SIG-M5 (cell line): Measurements from ENCODE around the gene HBA2.
"Not testable (repeated sequence)": the region's sequence is repeated elsewhere in the genome, so short reads cannot be mapped to it uniquely, and the experiment has no call there.

ENCODE experiments used
- DNase-seq: peaks from one replicate; lab custom pipeline; 2025; lab: John Stamatoyannopoulos, UW

The HBA2 gene

DNA sequence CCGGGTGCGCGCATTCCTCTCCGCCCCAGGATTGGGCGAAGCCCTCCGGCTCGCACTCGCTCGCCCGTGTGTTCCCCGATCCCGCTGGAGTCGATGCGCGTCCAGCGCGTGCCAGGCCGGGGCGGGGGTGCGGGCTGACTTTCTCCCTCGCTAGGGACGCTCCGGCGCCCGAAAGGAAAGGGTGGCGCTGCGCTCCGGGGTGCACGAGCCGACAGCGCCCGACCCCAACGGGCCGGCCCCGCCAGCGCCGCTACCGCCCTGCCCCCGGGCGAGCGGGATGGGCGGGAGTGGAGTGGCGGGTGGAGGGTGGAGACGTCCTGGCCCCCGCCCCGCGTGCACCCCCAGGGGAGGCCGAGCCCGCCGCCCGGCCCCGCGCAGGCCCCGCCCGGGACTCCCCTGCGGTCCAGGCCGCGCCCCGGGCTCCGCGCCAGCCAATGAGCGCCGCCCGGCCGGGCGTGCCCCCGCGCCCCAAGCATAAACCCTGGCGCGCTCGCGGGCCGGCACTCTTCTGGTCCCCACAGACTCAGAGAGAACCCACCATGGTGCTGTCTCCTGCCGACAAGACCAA is at the start of gene HBA2:
HBA2 (plus strand) TSS at position 503 of the 568 bp plus-strand sequence; CDS start at position 540, 37 bp downstream.
- not testable (repeated sequence) for DNase-seq

DNA sequence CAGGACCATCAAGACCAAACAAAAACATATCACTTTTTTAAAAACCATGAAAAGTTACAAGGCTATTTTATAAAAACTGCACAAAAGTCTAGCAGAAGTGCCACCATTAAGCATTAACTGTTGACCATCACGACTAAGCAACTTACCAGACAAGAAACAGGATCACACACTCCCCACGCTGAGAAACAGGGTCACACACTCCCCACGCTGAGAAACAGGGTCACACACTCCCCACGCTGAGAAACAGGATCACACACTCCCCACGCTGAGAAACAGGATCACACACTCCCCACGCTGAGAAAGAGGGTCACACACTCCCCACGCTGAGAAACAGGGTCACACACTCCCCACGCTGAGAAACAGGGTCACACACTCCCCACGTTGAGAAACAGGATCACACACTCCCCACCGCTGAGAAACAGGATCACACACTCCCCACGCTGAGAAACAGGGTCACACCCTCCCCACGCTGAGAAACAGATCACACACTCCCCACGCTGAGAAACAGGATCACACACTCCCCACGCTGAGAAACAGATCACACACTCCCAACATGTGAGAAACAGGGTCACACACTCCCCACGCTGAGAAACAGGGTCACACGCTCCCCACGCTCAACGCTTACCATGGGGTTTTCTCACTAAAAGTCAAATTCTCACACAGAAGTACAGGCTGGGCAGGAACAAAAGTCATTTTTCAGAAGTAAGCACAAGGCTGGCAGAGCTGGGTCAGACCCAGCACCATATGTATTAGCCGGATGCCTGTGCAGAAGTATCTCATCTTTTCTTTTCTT is 48.9 kb upstream of the HBA2 start:
- not testable (repeated sequence) for DNase-seq

DNA sequence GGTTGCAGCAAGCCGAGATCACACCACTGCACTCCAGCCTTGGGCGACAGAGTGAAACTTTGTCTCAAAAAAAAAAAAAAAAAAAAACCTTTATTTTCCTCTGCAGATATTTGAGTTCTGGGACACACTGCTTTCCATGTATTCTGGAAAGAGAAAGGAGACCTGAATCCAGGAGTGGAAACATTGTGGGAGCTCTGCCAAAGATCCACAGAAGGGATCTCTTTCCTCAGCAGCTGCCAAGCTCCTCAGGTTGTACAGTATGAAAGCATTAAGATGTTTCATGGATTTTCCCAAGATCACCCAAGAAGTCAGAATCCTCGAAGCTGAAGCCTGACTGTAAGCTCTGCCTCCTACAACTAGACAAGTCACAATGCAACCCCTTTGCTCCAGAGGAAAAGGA is 47.7 kb upstream of the HBA2 start:
- DNase-seq = no peak

DNA sequence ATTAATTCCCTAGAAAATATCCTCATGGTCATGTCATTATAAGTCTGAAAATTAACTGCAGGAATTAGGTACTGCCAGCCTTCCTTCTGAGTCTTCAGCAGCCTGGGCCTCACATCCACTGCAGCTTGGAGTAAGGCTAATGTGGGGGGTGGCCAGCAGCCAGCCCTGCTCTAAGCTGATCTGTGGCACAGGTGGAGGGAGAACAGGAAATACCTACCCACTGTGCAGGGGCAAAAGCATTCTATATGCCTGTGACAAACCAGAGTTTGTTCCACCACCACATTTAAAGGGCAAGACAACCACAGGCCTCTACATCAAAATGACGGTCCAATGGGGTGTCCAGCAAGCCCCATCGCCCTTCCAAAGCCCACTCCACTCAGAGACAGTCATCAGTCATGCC is 43.6 kb upstream of the HBA2 start:
- DNase-seq = no peak

DNA sequence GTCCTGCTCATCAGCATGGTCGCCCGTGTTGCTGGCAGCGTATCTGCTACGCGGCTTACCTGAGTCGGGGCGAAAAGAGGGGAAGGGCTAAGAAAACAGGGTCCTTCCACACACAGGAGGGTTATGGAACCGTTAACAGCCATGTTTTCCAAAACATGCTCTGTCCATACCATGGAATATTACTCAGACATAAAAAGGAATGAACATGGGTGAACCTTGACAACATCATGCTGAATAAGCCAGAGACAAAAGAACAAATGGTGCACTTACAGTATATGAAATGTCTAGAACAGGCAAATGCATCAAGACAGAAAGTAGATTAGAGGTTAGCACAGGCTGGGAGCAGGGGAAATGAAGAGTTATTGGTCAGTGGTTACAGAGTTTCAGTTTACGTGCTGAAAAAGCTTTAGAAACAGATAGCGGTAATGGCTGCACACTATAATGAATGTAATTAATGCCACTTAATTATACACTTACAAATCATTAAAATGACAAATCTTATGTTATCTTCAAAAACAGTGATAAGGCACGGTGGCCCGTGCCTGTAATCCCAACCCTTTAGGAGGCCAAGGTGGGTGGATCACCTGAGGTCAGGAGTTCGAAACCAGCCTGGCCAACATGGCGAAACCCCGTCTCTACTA is 42.0 kb upstream of the HBA2 start:
- no peak for DNase-seq

DNA sequence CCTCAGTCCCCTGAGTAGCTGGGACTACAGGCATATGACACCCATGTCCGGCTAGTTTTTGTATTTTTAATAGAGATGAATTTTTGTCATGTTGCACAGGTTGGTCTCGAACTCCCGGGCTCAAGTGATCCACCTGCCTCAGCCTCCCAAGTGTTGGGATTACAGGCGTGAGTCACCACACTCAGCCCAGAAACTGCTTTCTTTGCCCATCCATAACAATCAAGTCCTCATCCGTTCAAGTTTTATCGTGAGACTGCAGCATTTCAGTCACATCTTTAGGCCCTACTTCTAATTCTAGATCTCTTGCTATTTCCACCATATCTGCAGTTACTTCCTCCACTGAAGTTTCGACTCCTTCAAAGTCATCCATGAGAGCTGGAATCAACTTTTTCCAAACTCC is 40.6 kb upstream of the HBA2 start:
- no peak for DNase-seq

DNA sequence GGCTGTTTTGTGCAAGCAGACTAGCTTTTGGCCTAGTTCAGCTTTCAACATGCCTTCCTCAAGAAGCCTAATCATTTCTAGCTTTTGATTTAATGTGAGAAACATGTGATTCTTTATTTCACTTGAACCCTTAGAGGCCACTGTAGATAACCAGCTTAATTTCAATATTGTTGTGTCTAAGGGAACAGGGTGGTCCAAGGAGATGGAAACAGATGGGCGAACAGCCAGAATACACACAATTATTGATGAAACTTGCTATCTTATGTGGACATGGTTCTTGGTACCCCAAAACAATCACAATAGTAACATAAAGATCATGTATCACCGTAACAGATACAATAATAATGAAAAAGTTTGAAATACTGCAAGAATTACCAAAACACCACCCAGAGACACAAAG is 39.0 kb upstream of the HBA2 start:
- DNase-seq = no peak

DNA sequence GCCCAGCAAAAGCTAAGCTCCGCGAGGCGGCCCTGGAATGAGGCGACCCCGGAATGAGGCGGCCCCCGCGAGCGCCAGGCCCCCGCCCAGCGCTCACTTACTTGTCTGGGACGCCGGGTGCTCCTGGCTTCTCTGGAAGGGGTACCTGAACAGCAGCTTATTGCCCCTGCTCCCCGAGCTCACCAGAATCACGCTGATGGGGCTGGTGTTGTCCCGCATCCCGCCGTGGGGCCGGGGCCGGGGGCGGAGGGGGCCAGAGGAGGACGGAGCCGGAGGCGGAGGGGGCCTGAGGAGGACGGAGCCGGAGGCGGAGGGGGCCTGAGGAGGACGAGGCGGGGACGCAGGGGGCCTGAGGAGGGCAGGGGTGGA is 34.6 kb upstream of the HBA2 start:
- DNase-seq = no peak

DNA sequence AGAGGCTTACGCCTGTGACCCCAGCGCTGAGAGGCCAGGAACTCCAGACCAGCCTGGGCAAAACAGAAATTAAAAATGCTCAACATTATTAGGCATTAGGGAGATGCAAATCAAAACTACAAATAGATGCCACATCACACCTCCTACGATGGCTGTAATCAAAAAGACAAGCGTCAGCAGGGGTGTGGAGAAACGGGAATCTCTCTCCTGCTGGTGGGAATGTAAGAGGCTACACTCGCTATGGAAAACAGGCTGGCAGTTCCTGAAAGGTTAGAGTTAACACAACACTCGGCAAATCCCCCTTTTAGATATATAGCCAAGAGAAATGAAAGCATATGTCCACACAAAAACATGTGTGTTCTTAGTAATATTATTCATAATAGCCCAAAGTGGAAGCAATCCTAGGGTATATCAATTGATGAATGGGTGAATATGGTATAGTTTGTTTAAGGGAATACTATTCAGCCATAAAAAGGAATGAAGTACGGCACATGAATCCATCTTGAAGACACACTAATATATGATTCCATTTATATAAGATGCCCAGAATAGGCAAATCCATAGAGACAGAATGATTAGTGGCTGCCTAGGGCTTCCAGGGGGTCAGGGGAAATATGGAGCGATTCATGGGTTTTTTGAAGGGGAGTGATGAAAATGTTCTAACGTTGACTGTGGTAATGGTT is 32.4 kb upstream of the HBA2 start:
- DNase-seq = no peak

DNA sequence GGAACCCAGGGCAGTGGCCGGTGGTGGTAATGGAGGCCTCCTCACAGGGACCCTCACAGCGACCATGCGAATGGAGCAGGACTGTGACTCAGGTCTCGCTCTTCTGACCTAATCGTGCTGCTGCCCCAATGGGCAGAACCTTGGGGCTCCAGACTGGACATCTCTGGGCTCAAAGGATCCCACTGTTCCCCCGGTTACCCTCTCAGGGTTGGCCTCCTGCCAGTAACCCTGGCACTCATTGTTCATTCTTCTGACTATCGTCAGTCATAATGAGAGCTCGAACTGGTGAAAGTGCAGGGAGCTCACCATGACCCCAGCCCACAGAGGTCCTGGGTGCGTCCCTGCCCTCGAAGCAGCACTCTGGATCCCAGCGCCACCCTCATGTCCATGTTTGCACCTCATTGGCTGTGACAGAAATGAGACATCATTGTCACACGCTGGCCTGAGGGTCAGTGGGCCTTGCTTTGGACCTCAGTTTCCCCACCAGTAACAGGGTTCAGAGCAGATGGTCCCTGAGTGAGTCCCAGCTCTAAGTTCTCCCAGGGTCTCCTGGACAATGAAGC is 30.2 kb upstream of the HBA2 start:
- no peak for DNase-seq

DNA sequence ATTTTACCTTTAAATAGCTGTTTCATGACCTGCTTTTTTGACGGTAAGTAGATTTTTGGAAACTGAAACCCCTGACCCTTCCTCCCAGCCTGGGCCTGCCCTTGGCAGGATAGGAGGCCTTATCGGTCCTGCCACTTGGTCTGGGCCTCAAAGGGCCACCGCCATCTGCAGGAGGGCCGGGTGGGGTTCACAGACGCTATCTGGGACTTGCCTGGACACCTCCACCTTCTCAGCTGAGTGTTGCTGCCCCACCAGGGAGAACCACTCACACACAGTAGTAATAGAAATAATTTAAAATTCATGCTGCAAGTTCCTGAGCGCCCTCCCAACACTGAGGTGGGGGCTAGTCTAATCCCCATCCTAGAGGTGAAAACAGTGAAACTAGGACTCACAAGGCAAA is 29.6 kb upstream of the HBA2 start:
- DNase-seq = no peak

DNA sequence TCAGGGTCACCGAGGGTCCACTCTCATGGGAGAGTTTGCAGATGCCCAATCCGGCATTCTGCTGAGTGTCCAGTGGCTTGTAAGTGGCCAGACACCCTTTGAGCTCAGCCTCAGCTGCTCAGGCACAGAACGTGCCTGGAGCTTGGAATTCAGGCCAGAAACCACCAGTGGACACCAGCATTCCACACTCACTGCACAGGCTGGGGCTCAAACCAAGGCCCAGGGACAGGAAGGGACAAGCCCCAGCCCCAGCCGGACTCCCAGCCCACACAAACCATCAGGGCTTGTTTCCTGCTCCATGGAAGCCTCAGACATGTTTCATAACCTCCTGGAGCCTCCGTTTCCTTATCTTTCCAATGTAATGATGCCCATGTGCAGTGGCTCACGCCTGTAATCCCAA is 29.2 kb upstream of the HBA2 start:
- no peak for DNase-seq

DNA sequence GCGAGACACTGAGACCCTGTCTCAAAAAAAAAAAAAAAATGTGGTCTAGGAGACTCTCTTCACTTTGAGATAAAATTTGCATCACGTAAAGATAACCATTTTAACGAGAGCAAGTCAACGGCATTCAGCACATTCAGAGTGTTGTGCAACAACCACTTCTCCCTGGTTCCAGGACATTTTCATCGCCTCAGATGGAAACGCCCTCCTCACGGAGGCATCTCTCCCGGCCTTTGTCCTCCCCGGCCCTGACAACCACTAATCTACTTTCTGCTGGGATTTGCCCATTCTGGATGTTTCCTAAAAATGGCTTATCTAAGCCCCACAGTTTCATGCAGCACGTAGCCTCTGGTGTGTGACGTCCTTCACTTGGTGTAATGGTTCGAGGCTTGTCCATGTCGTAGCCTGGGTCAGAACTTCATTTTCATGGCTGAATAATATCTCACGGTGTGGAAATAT is 27.9 kb upstream of the HBA2 start:
- no peak for DNase-seq

DNA sequence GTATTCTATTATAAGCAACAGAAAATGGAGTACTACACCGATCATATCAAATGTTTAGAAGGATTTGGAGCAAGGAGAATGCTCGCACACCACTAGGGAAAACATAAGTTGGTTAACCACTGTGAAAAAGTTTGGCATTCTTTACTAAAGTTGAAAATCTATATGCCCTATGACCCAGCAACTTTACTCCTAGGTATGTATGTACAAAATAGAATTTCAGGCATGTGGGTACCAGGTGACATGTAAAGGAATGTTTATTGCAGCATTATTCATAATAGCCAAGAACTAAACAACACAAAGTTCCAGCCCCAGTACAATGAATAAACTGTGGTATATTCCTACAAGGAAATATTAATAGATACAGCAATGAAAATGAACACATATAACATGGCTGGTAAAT is 26.0 kb upstream of the HBA2 start:
- DNase-seq = no peak

DNA sequence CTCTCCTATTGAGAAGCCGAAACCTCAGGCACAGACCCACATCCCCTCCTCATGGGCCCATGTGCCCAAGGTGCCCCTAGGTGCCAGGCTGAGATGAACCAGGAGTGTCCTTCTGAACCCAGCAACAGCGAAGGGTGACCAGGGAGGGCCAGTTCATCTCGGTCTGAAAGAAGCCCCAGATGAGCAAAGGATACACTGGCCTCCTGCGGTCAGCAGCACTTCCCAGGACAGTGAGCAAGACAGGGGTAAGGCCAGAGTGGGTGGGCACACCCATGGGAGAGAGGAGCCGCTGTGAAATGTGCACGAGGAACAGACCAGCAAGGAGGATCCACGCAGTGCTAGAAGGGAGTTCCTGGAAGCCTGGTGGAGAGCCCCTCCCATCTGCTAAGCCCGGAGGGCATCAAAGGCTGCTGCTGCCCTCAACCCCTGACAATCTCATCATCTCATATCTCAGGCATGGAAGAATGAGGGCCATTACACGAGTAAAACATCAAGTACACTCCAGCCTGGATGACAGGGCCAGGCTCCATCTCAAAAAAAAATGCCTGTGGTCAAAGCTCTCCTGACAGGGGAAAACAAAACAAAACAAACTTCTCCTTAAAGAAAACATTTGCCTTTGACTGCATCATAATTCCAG is 23.5 kb upstream of the HBA2 start:
- DNase-seq = no peak

DNA sequence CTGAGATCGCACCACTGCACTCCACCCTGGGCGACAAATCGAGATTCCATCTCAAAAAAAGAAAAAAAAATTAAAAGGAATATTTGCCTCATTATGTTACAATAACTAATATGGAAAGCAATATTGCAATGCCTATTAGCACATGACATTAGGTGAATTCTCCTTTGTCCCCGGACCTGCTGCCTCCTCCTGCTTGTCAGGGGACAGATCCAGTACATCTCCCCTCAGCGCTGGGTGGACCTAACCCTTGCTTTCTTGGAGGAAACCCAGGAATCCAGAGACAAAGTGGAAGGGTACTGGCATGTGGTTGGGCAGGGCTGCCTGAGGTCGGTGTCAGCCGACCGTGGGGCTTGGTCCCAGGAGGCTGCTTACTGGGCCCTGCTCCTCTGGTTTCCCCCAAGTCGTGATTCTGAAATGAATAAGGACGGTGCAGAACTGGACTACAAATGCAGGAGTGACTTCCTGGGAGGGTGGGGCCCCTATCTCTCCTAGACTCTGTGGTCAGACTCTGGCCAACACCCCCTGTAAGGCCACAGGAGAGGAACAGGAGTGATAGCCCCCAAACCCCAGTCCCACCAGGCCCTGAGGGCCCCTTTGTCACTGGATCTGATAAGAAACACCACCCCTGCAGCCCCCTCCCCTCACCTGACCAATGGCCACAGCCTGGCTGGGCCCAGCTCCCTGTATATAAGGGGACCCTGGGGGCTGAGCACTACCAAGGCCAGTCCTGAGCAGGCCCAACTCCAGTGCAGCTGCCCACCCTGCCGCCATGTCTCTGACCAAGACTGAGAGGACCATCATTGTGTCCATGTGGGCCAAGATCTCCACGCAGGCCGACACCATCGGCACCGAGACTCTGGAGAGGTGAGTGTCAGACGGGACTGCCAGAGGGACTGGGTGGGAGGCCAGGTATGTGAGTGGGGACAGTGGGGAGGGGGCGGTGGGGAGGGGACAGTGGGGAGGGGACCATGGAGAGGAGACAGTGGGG is 20.2 kb upstream of the HBA2 start, which contains the start of gene HBZ:
HBZ (plus strand) TSS at position 504 of the 988 bp plus-strand sequence; CDS start at position 770, 266 bp downstream.
- no peak for DNase-seq

DNA sequence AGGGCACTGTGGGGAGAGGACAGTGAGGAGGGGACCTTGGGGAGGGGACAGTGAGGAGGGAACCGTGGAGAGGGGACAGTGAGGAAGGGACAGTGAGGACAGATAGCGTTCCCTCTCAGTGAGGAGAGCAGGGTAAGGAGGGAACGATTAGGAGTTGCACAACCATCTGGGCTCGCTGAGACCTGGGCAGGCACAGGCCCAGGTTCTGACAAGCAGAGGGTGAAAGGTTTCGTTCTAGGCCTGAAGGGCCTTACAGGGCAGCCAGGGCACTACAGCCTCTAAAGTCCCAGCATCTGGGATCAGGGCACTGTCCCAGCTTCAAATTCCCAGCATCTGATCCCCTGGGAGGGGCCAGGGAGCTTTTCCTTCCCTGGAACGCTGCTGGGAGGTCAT is 19.6 kb upstream of the HBA2 start:
- DNase-seq = not testable (repeated sequence)

DNA sequence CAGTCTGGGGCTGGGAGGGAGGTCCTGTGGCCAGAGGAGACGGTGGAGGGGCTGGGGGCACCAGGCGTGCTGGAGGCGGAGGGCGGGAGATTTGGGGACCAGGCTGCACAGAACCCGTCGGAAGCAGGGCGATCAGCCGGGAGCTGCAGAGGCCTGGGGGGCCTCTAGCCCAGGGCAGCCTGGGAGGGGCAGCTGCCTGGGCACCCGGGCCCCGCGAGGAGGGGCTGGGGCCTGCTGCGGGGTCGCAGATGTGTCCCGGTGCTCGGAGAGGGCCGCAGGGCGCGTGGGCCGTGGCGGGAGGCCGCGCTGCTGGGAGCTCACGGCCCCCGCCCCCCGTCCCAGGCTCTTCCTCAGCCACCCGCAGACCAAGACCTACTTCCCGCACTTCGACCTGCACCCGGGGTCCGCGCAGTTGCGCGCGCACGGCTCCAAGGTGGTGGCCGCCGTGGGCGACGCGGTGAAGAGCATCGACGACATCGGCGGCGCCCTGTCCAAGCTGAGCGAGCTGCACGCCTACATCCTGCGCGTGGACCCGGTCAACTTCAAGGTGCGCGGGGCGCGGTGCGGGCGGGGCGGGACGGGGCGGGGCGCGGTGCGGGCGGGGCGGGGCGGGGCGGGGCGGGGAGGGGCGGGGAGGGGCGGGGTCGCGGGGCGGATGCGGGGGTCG is 19.0 kb upstream of the HBA2 start:
- not testable (repeated sequence) for DNase-seq

DNA sequence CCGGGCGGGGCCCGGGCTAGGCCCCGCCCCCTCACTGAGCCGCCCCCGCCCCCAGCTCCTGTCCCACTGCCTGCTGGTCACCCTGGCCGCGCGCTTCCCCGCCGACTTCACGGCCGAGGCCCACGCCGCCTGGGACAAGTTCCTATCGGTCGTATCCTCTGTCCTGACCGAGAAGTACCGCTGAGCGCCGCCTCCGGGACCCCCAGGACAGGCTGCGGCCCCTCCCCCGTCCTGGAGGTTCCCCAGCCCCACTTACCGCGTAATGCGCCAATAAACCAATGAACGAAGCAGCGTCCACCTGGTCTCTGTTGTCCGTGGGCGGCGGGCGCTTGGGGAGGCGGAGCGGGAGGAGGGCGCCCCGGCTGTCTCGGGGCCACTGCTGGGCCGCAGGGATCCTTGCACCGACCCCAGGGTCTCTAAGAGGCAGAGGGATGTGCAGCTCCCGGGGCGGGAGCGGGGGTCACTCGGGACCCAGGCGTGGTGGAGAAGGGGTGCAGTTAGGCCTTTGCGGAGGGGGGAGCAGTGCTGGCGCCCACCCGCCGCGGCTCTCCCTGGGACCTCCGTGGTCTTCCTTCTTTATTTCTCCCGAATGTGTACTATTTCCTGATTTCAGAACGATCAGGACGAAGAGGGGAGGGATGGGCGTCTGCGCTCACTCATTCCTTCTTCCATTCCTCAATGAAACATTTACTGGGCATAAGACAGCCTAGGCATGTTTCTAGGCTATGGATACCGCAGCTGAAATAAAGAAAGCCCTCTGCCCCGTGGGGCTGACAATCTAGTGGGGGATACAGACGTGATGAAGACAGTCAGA is 18.3 kb upstream of the HBA2 start:
- no peak for DNase-seq
